K562 (cell line): ENCODE results near the gene PUM2. TPM values are rescaled to one million over a fixed set of nuclear protein-coding genes. Genes with fewer than 3 reads are reported as not detected.

Experiments
- C11orf30 ChIP-seq: fragments of 450-650 bp; IDR thresholded peaks from 2 replicates; pipeline ENCODE4 v1.6.1; 2016; ENCODE audit warnings: low read depth, mild to moderate bottlenecking
- MAFF ChIP-seq: IDR thresholded peaks from 2 replicates; pipeline ENCODE4 v1.6.1; 2012; ENCODE audit warnings: low read length, improper control_type of control experiment
- MAFK ChIP-seq: IDR thresholded peaks from 2 replicates; pipeline ENCODE4 v1.6.1; 2011; ENCODE audit warnings: low read length, improper control_type of control experiment
- ZNF316 ChIP-seq: fragments of 450-650 bp; IDR thresholded peaks from 2 replicates; pipeline ENCODE4 v1.6.1; 2016
- polyA plus RNA-seq, 8 experiments: library from polyadenylated mRNA; depleted of rRNA in 4 of 8; stranded (reverse) in 5 of 8; unstranded in 3 of 8; fragments of >200 nt; fragmentation: Nextera tagmentation in 2 of 8; fragmentation: Illumina TruSeq in 1 of 8; extraction: Ambion mirVana in 2 of 8; extraction: Trizol in 1 of 8; gene quantifications; 2 replicates each; pipeline versions ENCODE4 v1.2.1 to v1.2.3, GENCODE V29; 2011 to 2014; ENCODE audit warnings: inconsistent platforms in 1 of 8, missing spikeins in 1 of 8
- total RNA-seq, 7 experiments: library from RNA; depleted of rRNA in 6 of 7; stranded (reverse); fragments of >200 nt in 6 of 7; fragmentation: Illumina TruSeq in 2 of 7; extraction: Trizol in 2 of 7; gene quantifications; 2 replicates each; pipeline versions ENCODE4 v1.2.1 to v1.2.3, GENCODE V29; 2011 to 2021; ENCODE audit warnings: low replicate concordance in 1 of 7
- TF ChIP-seq, protein P1 (sequence below), 2 experiments: fragments of 450-650 bp in 1 of 2; sonication (generic) in 1 of 2; formaldehyde crosslinking in 1 of 2; IDR thresholded peaks; 2 replicates each; pipeline versions ENCODE4 v1.7.1 to v1.9.0; 2016 to 2022; ENCODE audit warnings: inconsistent platforms in 1 of 2, mild to moderate bottlenecking in 1 of 2, missing genetic modification reagents in 1 of 2

PUM2 gene
- total and polyA plus RNA-seq, 9 of the 15 experiments (the other 6 are each of a cell fraction or from before 2014, with no cell fraction given): 13.4 to 61.9 (median 28.3) TPM

DNA sequence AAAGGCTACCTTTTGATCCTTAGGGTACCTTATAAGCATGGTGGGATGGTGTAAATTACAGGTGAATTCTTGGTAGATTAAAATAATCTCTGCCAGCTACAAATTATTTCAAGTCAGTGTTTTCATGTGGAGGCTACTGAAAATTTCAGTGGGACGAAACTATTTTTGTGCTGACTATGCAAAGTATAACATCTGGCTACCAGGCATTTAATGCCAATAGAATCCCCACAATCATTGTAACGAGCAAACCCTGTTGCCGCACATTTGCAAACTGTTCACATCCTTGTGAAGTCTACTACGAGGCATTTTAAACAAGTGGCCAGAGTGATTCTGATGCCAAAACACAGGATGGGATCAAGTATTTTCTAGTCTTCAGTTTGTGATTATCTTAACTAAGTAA lies 77.6 kb downstream of the PUM2 start (continued):
- TF ChIP-seq, protein P1, sequence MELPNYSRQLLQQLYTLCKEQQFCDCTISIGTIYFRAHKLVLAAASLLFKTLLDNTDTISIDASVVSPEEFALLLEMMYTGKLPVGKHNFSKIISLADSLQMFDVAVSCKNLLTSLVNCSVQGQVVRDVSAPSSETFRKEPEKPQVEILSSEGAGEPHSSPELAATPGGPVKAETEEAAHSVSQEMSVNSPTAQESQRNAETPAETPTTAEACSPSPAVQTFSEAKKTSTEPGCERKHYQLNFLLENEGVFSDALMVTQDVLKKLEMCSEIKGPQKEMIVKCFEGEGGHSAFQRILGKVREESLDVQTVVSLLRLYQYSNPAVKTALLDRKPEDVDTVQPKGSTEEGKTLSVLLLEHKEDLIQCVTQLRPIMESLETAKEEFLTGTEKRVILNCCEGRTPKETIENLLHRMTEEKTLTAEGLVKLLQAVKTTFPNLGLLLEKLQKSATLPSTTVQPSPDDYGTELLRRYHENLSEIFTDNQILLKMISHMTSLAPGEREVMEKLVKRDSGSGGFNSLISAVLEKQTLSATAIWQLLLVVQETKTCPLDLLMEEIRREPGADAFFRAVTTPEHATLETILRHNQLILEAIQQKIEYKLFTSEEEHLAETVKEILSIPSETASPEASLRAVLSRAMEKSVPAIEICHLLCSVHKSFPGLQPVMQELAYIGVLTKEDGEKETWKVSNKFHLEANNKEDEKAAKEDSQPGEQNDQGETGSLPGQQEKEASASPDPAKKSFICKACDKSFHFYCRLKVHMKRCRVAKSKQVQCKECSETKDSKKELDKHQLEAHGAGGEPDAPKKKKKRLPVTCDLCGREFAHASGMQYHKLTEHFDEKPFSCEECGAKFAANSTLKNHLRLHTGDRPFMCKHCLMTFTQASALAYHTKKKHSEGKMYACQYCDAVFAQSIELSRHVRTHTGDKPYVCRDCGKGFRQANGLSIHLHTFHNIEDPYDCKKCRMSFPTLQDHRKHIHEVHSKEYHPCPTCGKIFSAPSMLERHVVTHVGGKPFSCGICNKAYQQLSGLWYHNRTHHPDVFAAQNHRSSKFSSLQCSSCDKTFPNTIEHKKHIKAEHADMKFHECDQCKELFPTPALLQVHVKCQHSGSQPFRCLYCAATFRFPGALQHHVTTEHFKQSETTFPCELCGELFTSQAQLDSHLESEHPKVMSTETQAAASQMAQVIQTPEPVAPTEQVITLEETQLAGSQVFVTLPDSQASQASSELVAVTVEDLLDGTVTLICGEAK (IDR thresholded peaks at IDR 0.05): no peak
- TF ChIP-seq, protein P1 (CRISPR knock-in tag; IDR thresholded peaks at IDR 0.05): no peak
- TF ChIP-seq C11orf30: peak; percentile 78
- peak; percentile 89 for TF ChIP-seq MAFK
- TF ChIP-seq MAFF: peak; percentile 85
- peak; percentile 84 for TF ChIP-seq ZNF316
